H1 (cell line): ENCODE data around the gene CDKN2B. TPM values are rescaled to one million over a fixed set of nuclear protein-coding genes. Genes with fewer than 3 reads are reported as not detected.

Experiments
- CTCF ChIA-PET: fragments of 300-600 bp; sonication (Branson Sonifier 250); formaldehyde crosslinking; loops from one replicate; lab custom pipeline; 2021; ENCODE audit not compliant: partially characterized antibody; lab: Charles Lee
- POLR2A ChIA-PET: fragments of 300-600 bp; sonication (Branson Sonifier 250); formaldehyde crosslinking; loops from one replicate; lab custom pipeline; 2021; ENCODE audit warnings: inconsistent platforms; ENCODE audit not compliant: partially characterized antibody; lab: Charles Lee
- DNase-seq, 2 experiments: peaks; one replicate each; pipeline versions ENCODE4 v3.0.0 to v3.0.0-alpha.2; 2010 to 2022; ENCODE audit warnings: low spot score in 2 of 2, low read depth in 1 of 2, mixed read lengths in 1 of 2
- FAIRE-seq: peaks from 2 replicates; lab custom pipeline; 2011; peaks lifted over from hg19 to GRCh38; lab: Jason Lieb, UNC
- H2AFZ ChIP-seq: 2 replicates; pipeline ENCODE4 v1.8.1; 2012; ENCODE audit warnings: low read length, inconsistent platforms
- H2AK5ac ChIP-seq: 2 replicates; pipeline ENCODE4 v1.6.1; 2013; ENCODE audit warnings: low read depth, low read length
- H2BK120ac ChIP-seq: replicated peaks from 2 replicates; pipeline ENCODE3; 2013; ENCODE audit warnings: low read depth, low read length, inconsistent platforms
- H2BK12ac ChIP-seq: 2 replicates; pipeline ENCODE4 v1.6.1; 2013; ENCODE audit warnings: low read depth, low read length
- H2BK15ac ChIP-seq: 2 replicates; pipeline ENCODE4 v1.6.1; 2013; ENCODE audit warnings: low read length
- H2BK20ac ChIP-seq: 2 replicates; pipeline ENCODE4 v1.6.1; 2013; ENCODE audit warnings: low read length
- H2BK5ac ChIP-seq: 2 replicates; pipeline ENCODE4 v1.6.1; 2013; ENCODE audit warnings: low read depth, low read length
- H3K14ac ChIP-seq: 2 replicates; pipeline ENCODE4 v1.6.1; 2013; ENCODE audit warnings: inconsistent platforms; ENCODE audit not compliant: insufficient read length
- H3K18ac ChIP-seq: 2 replicates; pipeline ENCODE4 v1.6.1; 2013; ENCODE audit warnings: low read length; ENCODE audit errors: extremely low read depth
- H3K23ac ChIP-seq: 2 replicates; pipeline ENCODE4 v1.6.1; 2013; ENCODE audit warnings: inconsistent platforms; ENCODE audit not compliant: insufficient read length
- H3K23me2 ChIP-seq: 2 replicates; pipeline ENCODE4 v1.6.1; 2013; ENCODE audit warnings: low read depth, low read length
- H3K27ac ChIP-seq: 2 replicates; pipeline ENCODE4 v1.6.1; 2011; ENCODE audit warnings: low read depth, low read length, inconsistent platforms
- H3K27me3 ChIP-seq, 4 experiments: replicated peaks in 1 of 4; 1 replicate in 1 of 4; 2 replicates in 3 of 4; pipeline versions ENCODE4 v1.6.1 to v1.8.1; 2011 to 2013; ENCODE audit warnings: low read length in 3 of 4, mild to moderate bottlenecking in 3 of 4, inconsistent platforms in 2 of 4, mixed read lengths in 2 of 4, moderate library complexity in 1 of 4; ENCODE audit not compliant: control insufficient read depth in 3 of 4, insufficient read depth in 3 of 4; ENCODE audit errors: extremely low read depth in 1 of 4
- H3K36me3 ChIP-seq, 4 experiments: 2 replicates each; pipeline versions ENCODE4 v1.6.1 to v1.8.1; 2011 to 2013; ENCODE audit warnings: mild to moderate bottlenecking in 4 of 4, low read length in 3 of 4, moderate library complexity in 2 of 4, control low read depth in 1 of 4, inconsistent platforms in 1 of 4; ENCODE audit not compliant: insufficient read depth in 4 of 4, control insufficient read depth in 2 of 4
- H3K4ac ChIP-seq: replicated peaks from 2 replicates; pipeline ENCODE3; 2013; ENCODE audit warnings: low read length, low read depth, mixed read lengths, inconsistent platforms; ENCODE audit not compliant: insufficient read length
- H3K4me1 ChIP-seq, 4 experiments: replicated peaks in 1 of 4; 1 replicate in 1 of 4; 2 replicates in 3 of 4; pipeline versions ENCODE4 v1.6.1 to v1.8.1; 2011 to 2013; ENCODE audit warnings: low read length in 3 of 4, inconsistent platforms in 2 of 4, mixed read lengths in 1 of 4; ENCODE audit not compliant: insufficient read depth in 4 of 4, control insufficient read depth in 3 of 4
- H3K4me2 ChIP-seq, 2 experiments: 2 replicates each; pipeline versions ENCODE4 v1.6.1 to v1.8.1; 2011 to 2013; ENCODE audit warnings: low read depth in 2 of 2, low read length in 2 of 2, control low read depth in 1 of 2, inconsistent platforms in 1 of 2, mild to moderate bottlenecking in 1 of 2; ENCODE audit not compliant: insufficient read depth in 1 of 2
- H3K4me3 ChIP-seq, 4 experiments: fragments of 200-600, 300-600 bp in 1 of 4; sonication (generic), shearing (Covaris generic), sonication (Bioruptor Twin) in 1 of 4; 2 replicates each; pipeline versions ENCODE4 v1.5.1 to v1.8.1; 2011 to 2016; ENCODE audit warnings: low read length in 4 of 4, low read depth in 3 of 4, control low read depth in 2 of 4, inconsistent platforms in 2 of 4, mild to moderate bottlenecking in 2 of 4, mixed read lengths in 1 of 4, moderate library complexity in 1 of 4; ENCODE audit not compliant: insufficient read depth in 2 of 4; ENCODE audit errors: extremely low read depth in 1 of 4
- H3K56ac ChIP-seq: replicated peaks from 2 replicates; pipeline ENCODE3; 2013; ENCODE audit warnings: low read depth, mild to moderate bottlenecking, mixed read lengths, low read length, inconsistent platforms; ENCODE audit not compliant: insufficient read length
- H3K79me1 ChIP-seq: 2 replicates; pipeline ENCODE4 v1.6.1; 2013; ENCODE audit warnings: low read depth, low read length, control low read depth
- H3K79me2 ChIP-seq, 2 experiments: 2 replicates each; pipeline versions ENCODE4 v1.6.1 to v1.8.1; 2012 to 2013; ENCODE audit warnings: low read length in 2 of 2, mild to moderate bottlenecking in 2 of 2, inconsistent platforms in 1 of 2; ENCODE audit not compliant: insufficient read depth in 2 of 2, control insufficient read depth in 1 of 2
- H3K9ac ChIP-seq, 4 experiments: replicated peaks in 1 of 4; 1 replicate in 1 of 4; 2 replicates in 3 of 4; pipeline versions ENCODE4 v1.6.1 to v1.8.1; 2011 to 2013; ENCODE audit warnings: low read depth in 3 of 4, low read length in 3 of 4, control low read depth in 2 of 4, mild to moderate bottlenecking in 2 of 4, moderate library complexity in 2 of 4, inconsistent platforms in 1 of 4; ENCODE audit errors: extremely low read depth in 1 of 4
- H3K9me3 ChIP-seq, 2 experiments: 2 replicates each; pipeline versions ENCODE4 v1.6.1 to v1.8.1; 2012 to 2013; ENCODE audit warnings: mild to moderate bottlenecking in 2 of 2, moderate library complexity in 2 of 2, control low read depth in 1 of 2, inconsistent platforms in 1 of 2, low read depth in 1 of 2, low read length in 1 of 2, mixed read lengths in 1 of 2; ENCODE audit not compliant: insufficient read depth in 2 of 2
- H4K20me1 ChIP-seq, 2 experiments: replicated peaks in 1 of 2; 2 replicates each; pipeline versions ENCODE3 to v1.8.1; 2011 to 2013; ENCODE audit warnings: inconsistent platforms in 2 of 2, low read length in 2 of 2, mild to moderate bottlenecking in 1 of 2; ENCODE audit not compliant: insufficient read depth in 2 of 2, control insufficient read depth in 1 of 2
- H4K5ac ChIP-seq: 2 replicates; pipeline ENCODE4 v1.6.1; 2013; ENCODE audit warnings: low read length, low read depth, mixed read lengths, inconsistent platforms; ENCODE audit not compliant: insufficient read length
- H4K8ac ChIP-seq: 2 replicates; pipeline ENCODE4 v1.8.0; 2013; ENCODE audit warnings: mild to moderate bottlenecking, moderate library complexity, low read length, inconsistent platforms; ENCODE audit not compliant: insufficient read depth; ENCODE audit errors: extremely low read depth
- H4K91ac ChIP-seq: replicated peaks from 2 replicates; pipeline ENCODE3; 2013; ENCODE audit warnings: low read length, mixed read lengths, inconsistent platforms; ENCODE audit not compliant: insufficient read length
- CREB1 ChIP-seq: IDR thresholded peaks from 2 replicates; pipeline ENCODE4 v1.6.1; 2012; ENCODE audit warnings: inconsistent platforms
- TEAD4 ChIP-seq: IDR thresholded peaks from 2 replicates; pipeline ENCODE4 v1.6.1; 2012; ENCODE audit warnings: low read depth, low read length, inconsistent platforms, mixed read lengths
- WGBS, 2 experiments: shearing (Covaris generic) in 1 of 2; methylation state at CpG; one replicate each; pipeline versions ENCODE4 v1.1.6 to v1.1.7; 2013 to 2015; ENCODE audit warnings: low lambda C conversion rate in 2 of 2, mixed read lengths in 2 of 2, inconsistent platforms in 1 of 2, low coverage in 1 of 2, missing lambda C conversion rate in 1 of 2; ENCODE audit not compliant: insufficient replicate concordance in 2 of 2, insufficient coverage in 1 of 2, insufficient read length in 1 of 2; ENCODE audit errors: extremely low coverage in 1 of 2, missing lambda C conversion rate in 1 of 2; 5-methylcytosine and 5-hydroxymethylcytosine counted together
- polyA plus RNA-seq, 7 experiments: library from polyadenylated mRNA; depleted of rRNA in 3 of 7; stranded (reverse) in 5 of 7; unstranded in 2 of 7; fragments of >200 nt in 5 of 7; fragments of 200-250 nt in 2 of 7; gene quantifications; 1 replicate in 5 of 7; 2 replicates in 1 of 7; 4 replicates in 1 of 7; pipeline versions ENCODE4 v1.2.1 to v1.2.3, GENCODE V29; 2011 to 2013; ENCODE audit warnings: missing spikeins in 2 of 7, mixed read lengths in 2 of 7
- total RNA-seq: library from RNA; stranded (reverse); fragmentation: NEBNext Ultra II Directional; extraction: Animal tissue kit (Norgen Biotek cat#: 25700); gene quantifications from 2 replicates; pipeline ENCODE4 v1.2.1, GENCODE V29; 2021

CDKN2B gene
- total and polyA plus RNA-seq, 2 of the 8 experiments (the other 6 are each of a cell fraction or from before 2014, with no cell fraction given) = 0.20 to 0.88 TPM

- no peak overlapping the region; a peak in 1 of 4 replicates for H3K4me2 ChIP-seq
These were observed 11.1 kb downstream of the CDKN2B start for GRCh38 chr9:21998026-21998425.

More at GRCh38 chr9:21998026-21998425, 11.1 kb downstream of the CDKN2B start:
- no peak for DNase-seq
- no peak overlapping the region for H2BK12ac ChIP-seq
- H3K36me3 ChIP-seq = no peaks in the 10 kb centered on the region
- H2BK120ac ChIP-seq = no peak overlapping the region
- H3K14ac ChIP-seq = no peak overlapping the region
- H3K27ac ChIP-seq = no peak overlapping the region
- POLR2A ChIA-PET = no interaction called here
- H2BK15ac ChIP-seq = no peak overlapping the region
- no peaks in the 10 kb centered on the region for H3K79me1 ChIP-seq
- H3K27me3 ChIP-seq = peaks cover 14 to 54% (median 39%) of the 10 kb centered on the region in 4 experiments
- H2AFZ ChIP-seq = no peak overlapping the region
- H3K9me3 ChIP-seq = no peaks in the 10 kb centered on the region
- 30% methylated on average over 2 of the region's 2 CpGs; no CpG with 5 or more reads in 1 of the 2 experiments for WGBS, 2 experiments
- no peak overlapping the region for H3K9ac ChIP-seq
- no peak overlapping the region for H3K56ac ChIP-seq
- H4K8ac ChIP-seq = no peak overlapping the region
- H4K5ac ChIP-seq = no peak overlapping the region
- H3K79me2 ChIP-seq = no peaks in the 10 kb centered on the region
- no peak overlapping the region for H3K23ac ChIP-seq
- peaks cover 0 to 11% of the 10 kb centered on the region in 2 experiments for H4K20me1 ChIP-seq
- peaks cover 4 to 24% (median 10%) of the 10 kb centered on the region in 4 experiments; a peak in 6 of 7 replicates for H3K4me1 ChIP-seq
- H2BK5ac ChIP-seq = no peak overlapping the region; the same call in 1 of the 2 replicates
- H2AK5ac ChIP-seq = no peak overlapping the region
- H2BK20ac ChIP-seq = no peak overlapping the region
- CTCF ChIA-PET = interaction anchor here (3.3 kb wide), 1 partner anchor 10 kb away, joined by 39 read pairs; the partner anchor contains the start of gene CDKN2B
- H3K23me2 ChIP-seq = peaks cover 25% of the 10 kb centered on the region
- no peak overlapping the region for H3K4me3 ChIP-seq
- no peak for FAIRE-seq
- no peak overlapping the region for H3K18ac ChIP-seq
- no peak overlapping the region for H4K91ac ChIP-seq
- H3K4ac ChIP-seq = no peak overlapping the region
- TF ChIP-seq CREB1 (no peak), TEAD4 (0 out of 2 replicates have a peak, but pooled peaks have one; percentile 3)
